GM08714 (cell line): ENCODE data around the gene STRIT1.
"Not testable (repeated sequence)": the region's sequence is repeated elsewhere in the genome, so short reads cannot be mapped to it uniquely, and the experiment has no call there.

Source experiments
- H3K4me3 ChIP-seq: fragments of 200-500 bp; sonication (Bioruptor generic); 2 replicates; pipeline ENCODE4 v1.5.1; 2014; ENCODE audit warnings: mild to moderate bottlenecking, low read length, inconsistent platforms
- ZNF274 ChIP-seq: IDR thresholded peaks from 2 replicates; pipeline ENCODE4 v1.6.1; 2012; ENCODE audit warnings: mild to moderate bottlenecking, low read depth, low read length

Gene STRIT1

DNA sequence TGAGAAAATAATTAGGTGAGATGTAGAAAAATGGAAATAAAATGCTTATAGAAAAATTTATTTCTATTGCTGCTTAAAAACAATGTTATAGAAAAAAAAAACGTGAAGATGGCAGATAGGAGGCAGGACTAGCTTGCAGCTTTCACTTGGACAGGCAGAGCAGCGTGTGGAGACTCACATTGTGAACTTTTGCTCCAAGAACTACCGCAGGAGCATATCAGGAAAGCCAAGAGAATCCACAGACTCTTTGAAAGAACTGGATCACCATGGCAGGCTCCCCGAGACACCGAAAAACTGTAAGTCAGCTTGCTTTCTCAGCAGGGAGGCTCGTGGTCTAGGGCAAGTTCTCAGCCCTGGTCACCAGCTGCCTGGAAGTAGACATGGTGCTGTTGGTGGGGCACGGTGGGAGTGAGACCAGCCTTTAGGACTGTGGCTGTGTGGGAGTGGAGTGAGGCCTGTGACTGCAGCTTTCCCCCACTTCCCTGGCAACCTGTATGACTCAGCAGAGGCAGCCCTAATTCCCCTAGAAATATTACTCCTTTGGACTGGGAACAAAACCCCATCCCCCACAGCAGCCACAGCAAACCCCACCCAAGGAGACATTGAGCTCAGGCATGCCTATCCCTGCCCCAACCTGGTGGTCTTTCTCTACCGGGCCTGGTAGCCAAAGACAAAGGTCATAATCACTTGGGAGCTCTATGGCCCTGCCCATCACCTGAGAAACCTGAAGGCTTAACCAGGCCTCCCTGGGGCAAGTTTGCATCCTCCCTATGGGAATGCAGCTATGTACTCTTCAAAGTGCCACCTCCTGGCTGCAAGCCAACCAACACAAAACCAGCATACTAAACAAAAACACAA lies 22.8 kb downstream of the STRIT1 start:
- no peak for TF ChIP-seq ZNF274

DNA sequence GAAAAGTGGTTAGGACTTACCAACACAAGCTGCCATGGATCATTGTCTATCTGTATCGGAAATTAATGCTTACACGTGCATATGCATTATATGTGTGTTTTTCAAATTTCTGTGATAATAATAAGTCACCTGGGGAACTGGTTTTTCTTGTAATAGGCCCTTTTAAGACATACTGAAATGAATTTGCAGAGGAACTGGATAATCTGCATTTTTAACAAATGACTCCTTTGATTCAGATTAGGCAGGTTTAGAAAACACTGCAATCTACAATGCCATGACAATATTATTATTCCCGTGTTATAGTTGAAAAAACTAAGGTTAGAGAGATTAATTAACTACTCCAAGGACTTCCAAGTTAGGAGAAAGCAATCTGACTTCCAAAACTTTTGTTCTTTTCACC lies 23.4 kb downstream of the STRIT1 start:
- H3K4me3 ChIP-seq = no peak overlapping the region
- no peak for TF ChIP-seq ZNF274

More for the DNA sequence above, 22.8 kb downstream of the STRIT1 start:
- H3K4me3 ChIP-seq = no peak overlapping the region

DNA sequence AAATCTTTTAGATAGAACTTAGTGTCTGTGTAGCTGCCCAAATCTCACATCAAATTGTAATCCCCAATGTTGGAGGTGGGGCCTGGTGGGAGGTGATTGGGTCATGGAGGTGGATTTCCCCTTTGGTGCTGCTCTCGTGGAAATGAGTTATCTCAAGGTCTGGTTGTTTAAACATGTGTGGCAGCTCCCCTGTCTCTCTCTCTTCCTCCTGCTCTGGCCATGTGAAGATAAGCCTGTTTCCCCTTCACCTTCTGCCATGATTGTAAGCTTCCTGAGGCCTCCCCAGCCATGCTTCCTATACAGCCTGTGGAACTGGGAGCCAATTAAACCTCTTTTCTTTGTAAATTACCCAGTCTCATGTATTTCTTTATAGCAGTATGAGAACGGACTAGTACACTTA lies 30.6 kb downstream of the STRIT1 start:
- not testable (repeated sequence) for H3K4me3 ChIP-seq

DNA sequence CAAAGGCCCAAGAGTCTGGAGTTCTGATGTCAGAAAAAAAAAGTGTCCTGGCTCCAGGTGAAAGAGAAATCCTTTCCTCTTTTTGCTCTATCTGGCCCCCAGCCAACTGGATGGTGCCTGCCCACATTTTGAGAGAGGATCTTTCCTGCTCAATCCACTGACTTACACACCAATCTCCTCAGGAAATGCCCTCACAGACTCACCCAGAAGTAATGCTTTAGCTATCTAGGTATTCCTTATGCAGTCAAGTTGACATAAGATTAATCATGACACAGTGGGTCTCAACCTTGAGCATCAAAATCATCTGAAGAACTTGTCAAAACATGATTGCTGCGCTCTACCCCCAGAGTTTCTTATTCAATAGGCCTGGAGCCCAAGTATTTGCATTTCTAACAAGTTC lies 31.2 kb downstream of the STRIT1 start:
- no peak overlapping the region for H3K4me3 ChIP-seq
- TF ChIP-seq ZNF274 = no peak

DNA sequence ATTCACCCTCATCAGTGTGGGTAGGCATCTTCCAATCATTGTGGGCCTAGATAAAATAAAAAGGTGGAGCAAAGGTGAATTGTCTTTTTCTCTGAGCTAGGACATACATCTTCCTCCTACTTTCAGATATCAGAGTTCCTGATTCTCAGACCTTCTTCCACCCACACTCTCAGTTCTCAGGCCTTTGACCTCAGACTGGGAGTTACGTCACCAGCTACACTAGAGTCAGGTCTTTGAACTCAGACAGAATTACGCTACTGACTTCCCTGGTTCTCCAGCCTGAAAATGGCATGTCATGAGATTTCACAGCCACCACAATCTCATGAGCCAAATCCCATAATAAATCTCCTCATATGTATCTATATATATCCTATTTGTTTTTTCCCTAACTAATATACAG lies 39.0 kb downstream of the STRIT1 start:
- no peak overlapping the region for H3K4me3 ChIP-seq
- TF ChIP-seq ZNF274 = no peak

DNA sequence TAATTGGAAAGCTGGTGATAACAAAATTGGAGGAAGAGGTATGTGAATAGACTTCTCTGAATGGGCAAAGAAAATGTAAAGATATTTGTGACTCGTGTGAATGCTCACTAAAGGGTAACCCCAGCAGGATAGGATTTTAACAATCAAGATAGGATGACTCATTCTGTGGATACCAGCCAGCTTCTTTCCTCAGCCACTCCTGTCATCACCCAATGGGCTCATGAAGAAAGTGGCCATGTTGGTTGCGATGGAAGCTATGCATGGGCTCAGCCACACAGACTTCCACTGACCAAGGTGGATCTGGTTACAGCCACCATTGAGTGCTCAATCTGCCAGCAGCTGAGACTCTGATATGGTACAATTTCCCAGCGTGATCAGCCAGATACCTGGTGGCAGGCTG lies 40.9 kb downstream of the STRIT1 start:
- H3K4me3 ChIP-seq = no peak overlapping the region

DNA sequence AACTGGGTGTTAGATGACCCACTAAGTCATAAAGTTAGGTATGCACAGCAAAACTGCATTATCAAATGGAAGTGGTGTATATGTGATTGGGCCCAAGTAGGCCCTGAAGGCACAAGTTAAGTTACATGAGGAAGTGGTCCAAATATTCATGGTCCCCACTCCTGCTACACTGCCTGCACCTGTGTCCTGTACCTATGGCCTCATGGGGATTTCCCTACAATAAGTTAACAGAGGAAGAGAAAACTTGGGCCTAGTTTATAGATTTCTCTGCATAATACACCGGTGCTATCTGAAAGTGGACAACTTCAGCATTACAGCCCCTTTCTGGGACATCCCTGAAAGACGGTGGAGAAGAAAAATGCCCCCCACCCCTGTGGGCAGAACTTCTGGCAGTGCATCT lies 41.5 kb downstream of the STRIT1 start:
- TF ChIP-seq ZNF274 = no peak
- no peak overlapping the region for H3K4me3 ChIP-seq

More for the DNA sequence above, 40.9 kb downstream of the STRIT1 start:
- TF ChIP-seq ZNF274 = no peak

DNA sequence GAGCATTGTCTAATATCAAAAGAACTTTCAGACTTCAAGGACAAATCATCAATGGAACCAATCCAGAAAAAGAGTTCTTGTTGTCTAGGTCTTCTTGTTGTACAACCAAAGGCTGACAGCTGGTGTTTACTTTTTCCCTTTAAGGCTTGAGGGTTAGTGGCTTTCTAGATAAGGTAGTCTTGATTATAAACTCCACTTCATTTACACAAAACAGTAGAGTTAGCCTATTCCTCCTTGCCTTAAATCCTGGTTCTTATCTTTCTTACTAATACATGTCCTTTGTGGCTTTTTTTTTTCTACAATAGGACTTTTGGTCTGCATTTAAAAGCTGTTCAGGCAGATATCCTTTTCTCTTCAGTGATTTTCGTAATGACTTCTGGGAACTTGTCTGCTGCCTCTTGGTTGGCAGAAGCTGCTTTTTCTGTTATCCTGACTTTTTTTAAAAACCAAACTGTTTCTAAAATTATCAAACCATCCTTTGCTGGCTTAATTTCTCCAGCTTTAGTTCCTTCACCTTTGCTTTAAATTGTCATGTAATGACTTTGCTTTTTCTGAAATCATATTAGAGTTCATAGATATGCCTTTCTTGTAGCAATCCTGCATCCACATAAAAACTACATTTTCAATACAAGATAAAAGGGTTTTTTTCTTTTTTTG lies 44.8 kb downstream of the STRIT1 start:
- no peak for TF ChIP-seq ZNF274
- H3K4me3 ChIP-seq = no peak overlapping the region

DNA sequence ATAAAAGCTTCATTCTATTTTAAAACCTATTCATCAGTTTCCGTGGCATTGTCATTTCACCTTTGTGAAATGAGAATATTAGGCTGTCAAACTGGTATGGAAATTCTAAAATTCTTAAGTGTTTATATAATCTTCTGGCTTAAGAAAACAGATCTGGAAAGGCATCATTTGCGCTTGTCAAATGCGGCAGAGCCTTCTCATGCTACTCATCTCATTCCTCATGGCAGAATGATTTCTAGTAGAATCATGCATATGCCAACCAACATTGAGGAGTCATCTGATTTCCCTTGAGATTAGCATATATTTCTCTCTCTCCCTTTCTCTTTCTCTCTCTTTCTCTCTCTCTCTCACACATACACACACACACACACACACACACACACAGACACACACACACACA lies 48.8 kb downstream of the STRIT1 start:
- H3K4me3 ChIP-seq = no peak overlapping the region
- no peak for TF ChIP-seq ZNF274

DNA sequence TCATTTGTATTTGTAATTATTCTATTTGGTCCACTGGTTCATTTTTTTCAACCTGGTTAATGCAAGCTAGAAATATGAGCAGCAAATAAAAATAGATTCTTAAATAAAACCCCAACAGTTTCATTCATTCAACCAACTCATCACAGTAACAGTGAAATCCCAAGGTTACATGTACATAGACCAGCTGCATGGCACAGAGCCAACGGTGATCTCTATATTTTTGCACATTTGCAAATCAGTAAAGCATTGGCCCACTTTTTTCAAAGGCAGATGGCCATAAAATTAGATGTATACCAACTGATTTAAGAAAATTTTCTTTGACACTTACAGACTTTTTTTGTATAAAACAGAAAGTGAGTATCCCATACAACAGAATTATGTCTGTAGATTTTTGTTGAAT lies 49.3 kb downstream of the STRIT1 start:
- no peak overlapping the region for H3K4me3 ChIP-seq
- TF ChIP-seq ZNF274 = no peak

DNA sequence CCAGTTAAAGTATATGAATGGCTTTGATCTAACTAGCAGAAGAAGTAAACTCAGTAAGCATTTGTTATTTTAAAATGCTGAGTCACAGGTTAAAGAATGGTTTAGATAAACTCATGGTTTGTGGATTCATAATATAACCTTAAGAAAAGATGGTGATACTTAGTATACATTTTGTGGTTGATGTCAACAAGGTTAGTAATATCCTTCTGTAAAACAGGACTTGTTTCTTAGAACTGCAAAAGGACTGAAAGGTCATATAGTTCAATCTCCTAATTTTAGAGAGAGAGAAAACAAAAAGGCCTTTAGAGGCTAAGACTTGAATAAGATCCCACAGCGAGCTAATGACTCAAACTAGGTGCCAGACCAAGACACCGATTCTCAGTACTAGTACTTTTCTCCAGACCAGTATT lies 50.0 kb downstream of the STRIT1 start:
- H3K4me3 ChIP-seq = no peak overlapping the region
- TF ChIP-seq ZNF274 = no peak

DNA sequence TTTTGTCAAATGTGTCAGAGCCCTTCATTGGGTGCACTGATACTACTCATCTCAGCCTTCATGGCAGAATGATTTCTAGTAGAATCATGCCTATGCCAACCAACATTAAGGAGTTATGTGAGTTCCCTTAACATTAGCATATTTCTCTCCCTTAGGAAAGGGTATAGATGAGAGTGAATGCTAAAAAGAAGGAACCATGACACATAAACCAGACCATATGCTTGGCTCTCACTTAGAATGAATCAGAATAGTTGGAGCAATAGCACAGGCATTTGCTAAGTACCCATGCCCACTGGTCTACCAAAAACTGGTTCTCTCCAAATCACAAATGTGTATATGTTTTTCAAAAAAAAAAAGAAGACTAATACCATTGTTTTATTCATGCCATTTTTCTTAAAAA lies 51.1 kb downstream of the STRIT1 start:
- TF ChIP-seq ZNF274 = no peak
- no peak overlapping the region for H3K4me3 ChIP-seq

DNA sequence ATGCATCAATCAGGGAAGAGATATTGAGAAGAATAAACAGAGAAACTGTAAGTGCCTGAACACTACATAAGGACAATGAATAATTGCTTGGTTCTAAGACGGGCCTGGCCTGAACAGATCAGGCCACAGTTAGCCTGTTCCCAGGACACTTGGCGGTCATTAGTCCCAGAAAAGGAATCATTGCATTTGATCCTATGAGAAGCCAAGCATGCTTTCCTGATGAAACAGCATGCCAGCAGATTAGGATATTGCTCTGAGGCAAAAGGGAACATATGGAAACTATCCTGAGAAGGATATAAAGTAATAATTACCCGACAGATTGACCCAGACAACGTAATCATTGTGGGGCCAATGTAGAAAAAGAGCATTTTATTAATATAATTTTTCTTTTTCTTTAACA lies 51.9 kb downstream of the STRIT1 start:
- H3K4me3 ChIP-seq = no peak overlapping the region
- no peak for TF ChIP-seq ZNF274
